Activated T-helper 2 cell treated with anti-CD3 and anti-CD28 coated beads, Interferon-gamma antibody, Interleukin-2, Interleukin-4, amounts not matched to agents 10 μg/mL and 5 μg/mL and 100 μg/mL, durations not matched to agents 14 hours and 24 hours and 36 hours (primary cell): ENCODE data around the gene DSCAML1. TPM values are rescaled to one million over a fixed set of nuclear protein-coding genes. Genes with fewer than 3 reads are reported as not detected.

Source experiments
- DNase-seq: peaks from one replicate; pipeline ENCODE4 v3.0.0; 2021; ENCODE audit warnings: low spot score
- H3K27ac Mint-ChIP-seq: one replicate; pipeline ENCODE4 v1.8.0; 2021; ENCODE audit warnings: mixed read lengths
- H3K27me3 Mint-ChIP-seq: one replicate; pipeline ENCODE4 v1.8.0; 2021; ENCODE audit warnings: low read depth, mixed read lengths
- H3K36me3 Mint-ChIP-seq: one replicate; pipeline ENCODE4 v1.8.0; 2021; ENCODE audit warnings: low read depth, mixed read lengths
- H3K4me1 Mint-ChIP-seq: one replicate; pipeline ENCODE4 v1.8.0; 2021; ENCODE audit warnings: low read depth, mixed read lengths
- H3K4me3 Mint-ChIP-seq: one replicate; pipeline ENCODE4 v1.8.0; 2021; ENCODE audit warnings: low read depth, mild to moderate bottlenecking, moderate library complexity, mixed read lengths
- H3K9me3 Mint-ChIP-seq: one replicate; pipeline ENCODE4 v1.8.0; 2021; ENCODE audit warnings: mixed read lengths
- intact Hi-C: fragments of 100-400 bp; cut with micrococcal nuclease; formaldehyde crosslinking; loops from one replicate; pipeline ENCODE4 v1.15.1; 2023
- total RNA-seq: library from RNA; stranded (reverse); gene quantifications from 2 replicates; pipeline ENCODE4 v1.2.3, GENCODE V29; 2022

The DSCAML1 gene
- total RNA-seq, 1 donor from 2014 or later, result not detected

- Mint-ChIP-seq H3K36me3 (no peaks in the 10 kb centered on the region), H3K27ac (no peak overlapping the region), H3K9me3 (peaks cover 8% of the 10 kb centered on the region), H3K4me3 (no peak overlapping the region), H3K4me1 (no peaks in the 10 kb centered on the region), H3K27me3 (peaks cover 3% of the 10 kb centered on the region)
- no peak for DNase-seq
- intact Hi-C loops, result no loop called here
These were observed 171.8 kb downstream of the DSCAML1 start for GRCh38 chr11:117625237-117625636.

GRCh38 chr11:117623831-117624271 lies 173.2 kb downstream of the DSCAML1 start:
- intact Hi-C loops, result loop anchor here (5.0 kb wide), 1 partner anchor 197 kb away; no protein-coding TSS in a partner anchor
- no peaks in the 10 kb centered on the region for H3K4me1 Mint-ChIP-seq
- H3K27ac Mint-ChIP-seq, result no peak overlapping the region
- H3K36me3 Mint-ChIP-seq, result no peaks in the 10 kb centered on the region
- DNase-seq, result no peak
- H3K27me3 Mint-ChIP-seq, result peaks cover 9% of the 10 kb centered on the region
- peaks cover 8% of the 10 kb centered on the region for H3K9me3 Mint-ChIP-seq
- H3K4me3 Mint-ChIP-seq, result no peak overlapping the region

GRCh38 chr11:117621226-117621625 lies 175.8 kb downstream of the DSCAML1 start:
- no peak for DNase-seq
- Mint-ChIP-seq H3K27ac (no peak overlapping the region), H3K27me3 (peaks cover 12% of the 10 kb centered on the region), H3K4me1 (no peaks in the 10 kb centered on the region), H3K9me3 (peaks cover 8% of the 10 kb centered on the region), H3K36me3 (no peaks in the 10 kb centered on the region), H3K4me3 (no peak overlapping the region)
- intact Hi-C loops, result loop anchor here (5.0 kb wide), 1 partner anchor 194 kb away; no protein-coding TSS in a partner anchor

GRCh38 chr11:117620659-117621058 lies 176.4 kb downstream of the DSCAML1 start:
- no peaks in the 10 kb centered on the region for H3K4me1 Mint-ChIP-seq
- H3K27me3 Mint-ChIP-seq, result peaks cover 12% of the 10 kb centered on the region
- no peaks in the 10 kb centered on the region for H3K36me3 Mint-ChIP-seq
- H3K4me3 Mint-ChIP-seq, result no peak overlapping the region
- H3K27ac Mint-ChIP-seq, result no peak overlapping the region
- intact Hi-C loops, result loop anchor here (5.0 kb wide), 1 partner anchor 193 kb away; no protein-coding TSS in a partner anchor
- no peak for DNase-seq
- peaks cover 8% of the 10 kb centered on the region for H3K9me3 Mint-ChIP-seq

- no peak for DNase-seq
- Mint-ChIP-seq H3K9me3 (peaks cover 8% of the 10 kb centered on the region), H3K27me3 (peaks cover 12% of the 10 kb centered on the region), H3K27ac (no peak overlapping the region), H3K4me1 (no peaks in the 10 kb centered on the region), H3K4me3 (no peak overlapping the region), H3K36me3 (no peaks in the 10 kb centered on the region)
- intact Hi-C loops, result loop anchor here (5.0 kb wide), 1 partner anchor 193 kb away; no protein-coding TSS in a partner anchor
These were observed 176.9 kb downstream of the DSCAML1 start for GRCh38 chr11:117620086-117620485.

GRCh38 chr11:117619661-117620060 lies 177.4 kb downstream of the DSCAML1 start:
- no peaks in the 10 kb centered on the region for H3K4me1 Mint-ChIP-seq
- no peaks in the 10 kb centered on the region for H3K36me3 Mint-ChIP-seq
- peaks cover 12% of the 10 kb centered on the region for H3K27me3 Mint-ChIP-seq
- DNase-seq, result no peak
- intact Hi-C loops, result loop anchor here (5.0 kb wide), 1 partner anchor 192 kb away; no protein-coding TSS in a partner anchor
- no peak overlapping the region for H3K27ac Mint-ChIP-seq
- peaks cover 8% of the 10 kb centered on the region for H3K9me3 Mint-ChIP-seq
- H3K4me3 Mint-ChIP-seq, result no peak overlapping the region

- intact Hi-C loops, result no loop called here
- H3K4me3 Mint-ChIP-seq, result no peak overlapping the region
- H3K9me3 Mint-ChIP-seq, result peaks cover 8% of the 10 kb centered on the region
- H3K27me3 Mint-ChIP-seq, result peaks cover 16% of the 10 kb centered on the region
- no peak overlapping the region for H3K27ac Mint-ChIP-seq
- no peaks in the 10 kb centered on the region for H3K36me3 Mint-ChIP-seq
- no peak for DNase-seq
- H3K4me1 Mint-ChIP-seq, result no peaks in the 10 kb centered on the region
These were observed 178.0 kb downstream of the DSCAML1 start for GRCh38 chr11:117618982-117619355.

GRCh38 chr11:117618302-117618981 lies 178.6 kb downstream of the DSCAML1 start:
- H3K27ac Mint-ChIP-seq, result no peak overlapping the region
- no peak for DNase-seq
- peaks cover 8% of the 10 kb centered on the region for H3K9me3 Mint-ChIP-seq
- H3K27me3 Mint-ChIP-seq, result peaks cover 17% of the 10 kb centered on the region
- no peaks in the 10 kb centered on the region for H3K4me1 Mint-ChIP-seq
- intact Hi-C loops, result no loop called here
- no peak overlapping the region for H3K4me3 Mint-ChIP-seq
- H3K36me3 Mint-ChIP-seq, result no peaks in the 10 kb centered on the region

GRCh38 chr11:117616979-117617378 lies 180.0 kb downstream of the DSCAML1 start:
- intact Hi-C loops, result no loop called here
- no peak for DNase-seq
- H3K4me1 Mint-ChIP-seq, result no peaks in the 10 kb centered on the region

GRCh38 chr11:117614728-117615127 lies 182.3 kb downstream of the DSCAML1 start:
- H3K9me3 Mint-ChIP-seq, result no peaks in the 10 kb centered on the region
- DNase-seq, result no peak
- no peak overlapping the region for H3K27ac Mint-ChIP-seq
- peaks cover 8% of the 10 kb centered on the region for H3K4me1 Mint-ChIP-seq
- intact Hi-C loops, result no loop called here
- H3K27me3 Mint-ChIP-seq, result peaks cover 21% of the 10 kb centered on the region
- H3K36me3 Mint-ChIP-seq, result no peaks in the 10 kb centered on the region
- H3K4me3 Mint-ChIP-seq, result no peak overlapping the region

More at GRCh38 chr11:117616979-117617378, 180.0 kb downstream of the DSCAML1 start:
- H3K27ac Mint-ChIP-seq, result no peak overlapping the region
- H3K4me3 Mint-ChIP-seq, result no peak overlapping the region
- H3K9me3 Mint-ChIP-seq, result peaks cover 8% of the 10 kb centered on the region
- H3K27me3 Mint-ChIP-seq, result peaks cover 20% of the 10 kb centered on the region
- H3K36me3 Mint-ChIP-seq, result no peaks in the 10 kb centered on the region

GRCh38 chr11:117613521-117613920 lies 183.5 kb downstream of the DSCAML1 start:
- Mint-ChIP-seq H3K27me3 (peaks cover 18% of the 10 kb centered on the region), H3K9me3 (no peaks in the 10 kb centered on the region), H3K27ac (no peak overlapping the region), H3K36me3 (no peaks in the 10 kb centered on the region), H3K4me1 (peaks cover 11% of the 10 kb centered on the region), H3K4me3 (no peak overlapping the region)
- DNase-seq, result no peak
- intact Hi-C loops, result no loop called here

- no peak overlapping the region for H3K4me3 Mint-ChIP-seq
- H3K27me3 Mint-ChIP-seq, result peaks cover 20% of the 10 kb centered on the region
- H3K36me3 Mint-ChIP-seq, result no peaks in the 10 kb centered on the region
- H3K27ac Mint-ChIP-seq, result no peak overlapping the region
- no peak for DNase-seq
- intact Hi-C loops, result no loop called here
- no peaks in the 10 kb centered on the region for H3K9me3 Mint-ChIP-seq
- peaks cover 12% of the 10 kb centered on the region for H3K4me1 Mint-ChIP-seq
These were observed 184.8 kb downstream of the DSCAML1 start for GRCh38 chr11:117612177-117612576.

GRCh38 chr11:117610901-117611300 lies 186.1 kb downstream of the DSCAML1 start:
- Mint-ChIP-seq H3K4me3 (no peak overlapping the region), H3K36me3 (no peaks in the 10 kb centered on the region), H3K4me1 (peaks cover 23% of the 10 kb centered on the region), H3K27me3 (peaks cover 18% of the 10 kb centered on the region), H3K9me3 (no peaks in the 10 kb centered on the region), H3K27ac (no peak overlapping the region)
- intact Hi-C loops, result no loop called here
- no peak for DNase-seq
